ENCODE measurements around the gene FANCI.

FANCI gene

GRCh38 chr15:89358755-89359439 is 115.1 kb downstream of the FANCI start (continued):
- TF ChIP-seq, protein P1, sequence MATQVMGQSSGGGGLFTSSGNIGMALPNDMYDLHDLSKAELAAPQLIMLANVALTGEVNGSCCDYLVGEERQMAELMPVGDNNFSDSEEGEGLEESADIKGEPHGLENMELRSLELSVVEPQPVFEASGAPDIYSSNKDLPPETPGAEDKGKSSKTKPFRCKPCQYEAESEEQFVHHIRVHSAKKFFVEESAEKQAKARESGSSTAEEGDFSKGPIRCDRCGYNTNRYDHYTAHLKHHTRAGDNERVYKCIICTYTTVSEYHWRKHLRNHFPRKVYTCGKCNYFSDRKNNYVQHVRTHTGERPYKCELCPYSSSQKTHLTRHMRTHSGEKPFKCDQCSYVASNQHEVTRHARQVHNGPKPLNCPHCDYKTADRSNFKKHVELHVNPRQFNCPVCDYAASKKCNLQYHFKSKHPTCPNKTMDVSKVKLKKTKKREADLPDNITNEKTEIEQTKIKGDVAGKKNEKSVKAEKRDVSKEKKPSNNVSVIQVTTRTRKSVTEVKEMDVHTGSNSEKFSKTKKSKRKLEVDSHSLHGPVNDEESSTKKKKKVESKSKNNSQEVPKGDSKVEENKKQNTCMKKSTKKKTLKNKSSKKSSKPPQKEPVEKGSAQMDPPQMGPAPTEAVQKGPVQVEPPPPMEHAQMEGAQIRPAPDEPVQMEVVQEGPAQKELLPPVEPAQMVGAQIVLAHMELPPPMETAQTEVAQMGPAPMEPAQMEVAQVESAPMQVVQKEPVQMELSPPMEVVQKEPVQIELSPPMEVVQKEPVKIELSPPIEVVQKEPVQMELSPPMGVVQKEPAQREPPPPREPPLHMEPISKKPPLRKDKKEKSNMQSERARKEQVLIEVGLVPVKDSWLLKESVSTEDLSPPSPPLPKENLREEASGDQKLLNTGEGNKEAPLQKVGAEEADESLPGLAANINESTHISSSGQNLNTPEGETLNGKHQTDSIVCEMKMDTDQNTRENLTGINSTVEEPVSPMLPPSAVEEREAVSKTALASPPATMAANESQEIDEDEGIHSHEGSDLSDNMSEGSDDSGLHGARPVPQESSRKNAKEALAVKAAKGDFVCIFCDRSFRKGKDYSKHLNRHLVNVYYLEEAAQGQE (tag by site-specific recombination; IDR thresholded peaks at IDR 0.05), result peak; percentile 62
- peak; percentile 86; the same call in 1 of the 2 replicates for TF ChIP-seq ZFP37 (tag by site-specific recombination; IDR thresholded peaks at IDR 0.05)
- peak; percentile 94 for TF ChIP-seq ZFHX2 (tag by site-specific recombination; conservative IDR thresholded peaks at IDR 0.05)
- no peak for TF ChIP-seq ZNF121 (tag by site-specific recombination; IDR thresholded peaks at IDR 0.05)
- peak; percentile 47; the same call in 1 of the 2 replicates for TF ChIP-seq ZFP69B (tag by site-specific recombination; IDR thresholded peaks at IDR 0.05)
- TF ChIP-seq, protein P2, sequence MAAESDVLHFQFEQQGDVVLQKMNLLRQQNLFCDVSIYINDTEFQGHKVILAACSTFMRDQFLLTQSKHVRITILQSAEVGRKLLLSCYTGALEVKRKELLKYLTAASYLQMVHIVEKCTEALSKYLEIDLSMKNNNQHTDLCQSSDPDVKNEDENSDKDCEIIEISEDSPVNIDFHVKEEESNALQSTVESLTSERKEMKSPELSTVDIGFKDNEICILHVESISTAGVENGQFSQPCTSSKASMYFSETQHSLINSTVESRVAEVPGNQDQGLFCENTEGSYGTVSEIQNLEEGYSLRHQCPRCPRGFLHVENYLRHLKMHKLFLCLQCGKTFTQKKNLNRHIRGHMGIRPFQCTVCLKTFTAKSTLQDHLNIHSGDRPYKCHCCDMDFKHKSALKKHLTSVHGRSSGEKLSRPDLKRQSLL (tag by site-specific recombination; IDR thresholded peaks at IDR 0.05), result no peak
- TF ChIP-seq ZNF175 (tag by site-specific recombination; IDR thresholded peaks at IDR 0.05), result no peak
- peak; percentile 99 for TF ChIP-seq CTCF (tag by site-specific recombination; IDR thresholded peaks at IDR 0.05)
- no peak for TF ChIP-seq ZSCAN4 (tag by site-specific recombination; IDR thresholded peaks at IDR 0.05)
- no peak for TF ChIP-seq ZNF626 (tag by site-specific recombination; IDR thresholded peaks at IDR 0.05)
- TF ChIP-seq ZNF701 (tag by site-specific recombination; IDR thresholded peaks at IDR 0.05), result no peak
- TF ChIP-seq, protein P3, sequence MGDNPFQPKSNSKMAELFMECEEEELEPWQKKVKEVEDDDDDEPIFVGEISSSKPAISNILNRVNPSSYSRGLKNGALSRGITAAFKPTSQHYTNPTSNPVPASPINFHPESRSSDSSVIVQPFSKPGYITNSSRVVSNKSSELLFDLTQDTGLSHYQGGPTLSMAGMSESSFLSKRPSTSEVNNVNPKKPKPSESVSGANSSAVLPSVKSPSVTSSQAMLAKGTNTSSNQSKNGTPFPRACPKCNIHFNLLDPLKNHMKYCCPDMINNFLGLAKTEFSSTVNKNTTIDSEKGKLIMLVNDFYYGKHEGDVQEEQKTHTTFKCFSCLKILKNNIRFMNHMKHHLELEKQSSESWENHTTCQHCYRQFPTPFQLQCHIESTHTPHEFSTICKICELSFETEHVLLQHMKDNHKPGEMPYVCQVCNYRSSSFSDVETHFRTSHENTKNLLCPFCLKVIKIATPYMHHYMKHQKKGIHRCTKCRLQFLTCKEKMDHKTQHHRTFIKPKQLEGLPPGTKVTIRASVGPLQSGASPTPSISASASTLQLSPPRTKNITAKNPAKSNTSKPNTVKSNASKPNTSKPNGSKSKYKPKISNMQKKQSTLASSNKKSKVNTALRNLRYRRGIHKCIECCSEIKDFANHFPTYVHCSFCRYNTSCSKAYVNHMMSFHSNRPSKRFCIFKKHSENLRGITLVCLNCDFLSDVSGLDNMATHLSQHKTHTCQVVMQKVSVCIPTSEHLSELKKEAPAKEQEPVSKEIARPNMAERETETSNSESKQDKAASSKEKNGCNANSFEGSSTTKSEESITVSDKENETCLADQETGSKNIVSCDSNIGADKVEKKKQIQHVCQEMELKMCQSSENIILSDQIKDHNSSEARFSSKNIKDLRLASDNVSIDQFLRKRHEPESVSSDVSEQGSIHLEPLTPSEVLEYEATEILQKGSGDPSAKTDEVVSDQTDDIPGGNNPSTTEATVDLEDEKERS (tag by site-specific recombination; IDR thresholded peaks at IDR 0.05), result no peak
- TF ChIP-seq ZNF19 (tag by site-specific recombination; IDR thresholded peaks at IDR 0.05; ENCODE audit: low read depth), result no peak
- no peak for TF ChIP-seq ZNF423 (tag by site-specific recombination; IDR thresholded peaks at IDR 0.05)
- no peak for TF ChIP-seq GLI2 (tag by site-specific recombination; IDR thresholded peaks at IDR 0.05; ENCODE audit: borderline replicate concordance, low read depth)
- no peak for TF ChIP-seq ZXDB (tag by site-specific recombination; IDR thresholded peaks at IDR 0.05)
- no peak for TF ChIP-seq ZNF514 (tag by site-specific recombination; IDR thresholded peaks at IDR 0.05)
- peak; percentile 72 for TF ChIP-seq ZNF629 (tag by site-specific recombination; IDR thresholded peaks at IDR 0.05)
- no peak for TF ChIP-seq ZNF658 (tag by site-specific recombination; IDR thresholded peaks at IDR 0.05)
- TF ChIP-seq TCF7L2 (IDR thresholded peaks at IDR 0.05; ENCODE audit: borderline replicate concordance, low read depth, low read length), result no peak
- no peak for TF ChIP-seq ZNF239 (tag by site-specific recombination; IDR thresholded peaks at IDR 0.05)
- no peak for TF ChIP-seq ZNF157 (tag by site-specific recombination; IDR thresholded peaks at IDR 0.05)
- no peak for TF ChIP-seq GFI1B (tag by site-specific recombination; IDR thresholded peaks at IDR 0.05)
- no peak for TF ChIP-seq BCL11A (tag by site-specific recombination; IDR thresholded peaks at IDR 0.05; ENCODE audit: low read depth)

All from HEK293 (cell line).